IPS-20b (cell line): Measurements from ENCODE around the gene ZC3H4.
"Not testable (repeated sequence)": the region's sequence is repeated elsewhere in the genome, so short reads cannot be mapped to it uniquely, and the experiment has no call there.

Experiments
- H3K27ac ChIP-seq: one replicate; pipeline ENCODE4 v1.5.1; 2013; ENCODE audit warnings: low read length
- H3K27me3 ChIP-seq: 2 replicates; pipeline ENCODE4 v1.6.1; 2013; ENCODE audit warnings: mild to moderate bottlenecking, low read length, inconsistent platforms; ENCODE audit not compliant: insufficient read depth
- H3K36me3 ChIP-seq: 2 replicates; pipeline ENCODE4 v1.6.1; 2013; ENCODE audit warnings: low read depth, mild to moderate bottlenecking, inconsistent platforms, low read length, moderate library complexity; ENCODE audit not compliant: insufficient read depth
- H3K4me1 ChIP-seq: 2 replicates; pipeline ENCODE4 v1.6.1; 2013; ENCODE audit warnings: mild to moderate bottlenecking, control low read depth, inconsistent platforms, low read length, moderate library complexity; ENCODE audit not compliant: insufficient read depth
- H3K4me3 ChIP-seq: 2 replicates; pipeline ENCODE4 v1.5.1; 2013; ENCODE audit warnings: mild to moderate bottlenecking, low read length, inconsistent platforms
- H3K9ac ChIP-seq: 2 replicates; pipeline ENCODE4 v1.6.1; 2013; ENCODE audit warnings: low read depth, mild to moderate bottlenecking, inconsistent platforms, low read length, moderate library complexity
- H3K9me3 ChIP-seq: 2 replicates; pipeline ENCODE4 v1.6.1; 2013; ENCODE audit warnings: mild to moderate bottlenecking, low read depth, low read length, inconsistent platforms; ENCODE audit not compliant: insufficient read depth

Gene ZC3H4

DNA sequence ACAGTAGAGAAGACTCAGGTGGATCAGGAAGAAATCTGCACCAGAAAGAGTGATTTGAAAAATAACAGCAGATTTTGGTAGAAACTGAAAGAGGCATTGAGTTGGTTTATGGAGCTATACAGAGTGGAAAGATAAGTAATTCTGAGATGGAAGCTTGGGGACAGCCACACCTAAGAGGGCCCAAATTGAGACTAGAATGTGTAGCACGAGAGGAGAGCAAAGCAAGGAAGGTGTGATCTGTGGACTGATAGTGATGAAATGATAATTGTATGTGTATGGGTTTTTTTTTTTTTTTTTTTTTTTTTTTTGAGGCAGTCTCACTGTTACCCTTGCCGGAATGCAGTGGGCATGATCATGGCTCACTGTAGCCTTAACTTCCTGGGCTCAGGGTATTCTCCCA, 33.3 kb upstream of the ZC3H4 start:
- H3K9me3 ChIP-seq = no peaks in the 10 kb centered on the region
- H3K9ac ChIP-seq = no peak overlapping the region
- H3K36me3 ChIP-seq = peaks cover 92% of the 10 kb centered on the region
- no peak overlapping the region for H3K4me3 ChIP-seq
- H3K4me1 ChIP-seq = no peaks in the 10 kb centered on the region
- no peaks in the 10 kb centered on the region for H3K27me3 ChIP-seq
- H3K27ac ChIP-seq = no peak overlapping the region

DNA sequence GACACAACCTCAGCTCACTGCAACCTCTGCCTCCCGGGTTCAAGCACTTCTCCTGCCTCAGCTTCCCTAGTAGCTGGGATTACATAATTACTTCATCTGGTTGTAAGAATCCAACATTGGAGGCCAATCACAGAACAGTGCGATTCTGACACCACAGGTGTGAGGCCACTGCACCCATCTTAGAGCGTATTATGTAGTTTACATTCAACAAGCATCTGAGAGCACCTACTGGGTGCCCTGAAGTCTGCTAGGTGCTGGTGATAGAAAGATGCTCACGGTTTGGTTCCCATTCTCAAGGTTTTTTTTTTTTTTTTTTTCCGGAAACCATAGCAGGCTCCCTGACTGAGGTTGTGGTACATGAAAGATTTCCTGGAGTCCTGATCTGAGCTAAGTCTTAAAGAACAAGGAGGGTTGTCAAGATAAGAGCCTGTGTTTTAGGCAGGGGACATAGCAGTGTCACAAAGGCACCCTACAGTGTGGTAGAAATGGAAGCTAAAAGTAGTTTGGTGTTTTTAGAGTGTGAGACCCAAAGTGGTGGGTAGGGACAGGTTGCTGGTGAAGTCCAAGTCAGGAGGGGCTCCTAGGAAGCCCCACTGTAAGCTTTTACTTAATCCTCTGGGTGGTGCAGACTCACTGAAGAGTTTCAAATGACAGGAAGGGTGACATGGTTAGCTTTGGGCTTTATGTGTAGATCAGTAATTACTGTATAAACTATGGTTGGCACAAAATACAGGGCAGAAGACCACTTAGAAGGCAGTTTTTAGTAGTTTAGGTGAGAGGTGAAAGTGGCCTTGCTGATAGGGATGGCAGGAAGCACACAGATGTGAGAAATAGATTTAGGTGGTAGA, 32.3 kb upstream of the ZC3H4 start:
- Histone ChIP-seq H3K27ac (no peak overlapping the region), H3K4me1 (no peaks in the 10 kb centered on the region), H3K4me3 (no peak overlapping the region), H3K36me3 (peaks cover 82% of the 10 kb centered on the region), H3K27me3 (no peaks in the 10 kb centered on the region), H3K9me3 (no peaks in the 10 kb centered on the region), H3K9ac (no peak overlapping the region)

GRCh38 chr19:47144630-47145029, 31.1 kb upstream of the ZC3H4 start:
- H3K9me3 ChIP-seq = no peaks in the 10 kb centered on the region
- H3K4me3 ChIP-seq = no peak overlapping the region
- no peaks in the 10 kb centered on the region for H3K4me1 ChIP-seq
- peaks cover 70% of the 10 kb centered on the region for H3K36me3 ChIP-seq
- no peak overlapping the region for H3K9ac ChIP-seq
- H3K27ac ChIP-seq = no peak overlapping the region
- H3K27me3 ChIP-seq = no peaks in the 10 kb centered on the region

DNA sequence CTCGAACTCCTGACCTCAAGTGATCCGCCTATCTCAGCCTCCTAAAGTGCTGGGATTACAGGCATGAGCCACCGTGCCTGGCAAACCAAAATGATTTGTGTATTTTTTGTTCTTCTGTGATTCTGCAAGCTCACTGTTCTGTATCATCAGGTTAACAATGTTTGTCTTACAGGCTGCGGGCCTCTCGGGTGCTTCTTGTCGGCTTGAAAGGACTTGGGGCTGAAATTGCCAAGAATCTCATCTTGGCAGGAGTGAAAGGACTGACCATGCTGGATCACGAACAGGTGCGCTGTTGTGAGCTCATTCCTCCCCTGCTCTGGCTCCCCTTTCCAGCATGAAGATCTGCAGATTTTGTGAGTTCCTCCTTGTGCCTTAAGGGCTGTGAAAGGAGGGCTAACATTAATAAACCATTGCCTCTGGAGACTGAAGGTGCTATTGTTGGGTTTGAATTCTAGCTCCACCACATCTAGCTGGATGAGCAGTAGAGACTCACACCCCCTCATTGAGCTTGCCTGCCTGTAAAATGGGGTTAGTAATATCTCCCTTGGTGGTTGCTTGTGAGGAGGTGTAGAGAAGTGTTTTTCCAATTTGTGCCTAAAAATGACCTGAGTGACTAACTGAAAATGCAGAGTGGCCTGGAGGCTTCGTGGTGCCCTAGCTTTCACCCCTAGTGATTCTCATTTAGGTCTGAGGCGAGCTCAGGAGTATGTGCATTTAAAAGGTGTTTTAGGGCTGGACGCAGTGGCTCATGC, 29.9 kb upstream of the ZC3H4 start:
- H3K27me3 ChIP-seq = no peaks in the 10 kb centered on the region
- no peak overlapping the region for H3K9ac ChIP-seq
- peaks cover 66% of the 10 kb centered on the region for H3K36me3 ChIP-seq
- no peaks in the 10 kb centered on the region for H3K9me3 ChIP-seq
- H3K4me3 ChIP-seq = no peak overlapping the region
- no peaks in the 10 kb centered on the region for H3K4me1 ChIP-seq
- H3K27ac ChIP-seq = no peak overlapping the region

DNA sequence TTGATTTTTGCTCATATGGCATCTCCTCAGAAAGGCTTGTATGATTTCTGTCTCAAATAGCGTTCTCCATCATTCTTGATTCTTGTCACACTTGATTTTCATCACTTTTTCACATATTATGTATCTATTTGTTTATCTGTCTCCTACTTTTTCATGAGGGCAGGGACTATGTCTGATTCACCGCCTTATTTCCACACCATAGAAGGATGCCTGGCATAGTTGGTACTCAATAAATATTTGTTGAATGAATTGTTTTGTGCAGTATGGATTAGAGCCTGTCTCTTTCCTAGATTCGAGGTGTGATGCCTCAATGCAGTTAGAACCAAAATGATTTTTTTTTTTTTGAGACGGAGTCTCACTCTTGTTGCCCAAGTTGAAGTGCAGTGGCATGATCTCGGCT, 29.2 kb upstream of the ZC3H4 start:
- H3K9ac ChIP-seq = no peak overlapping the region
- H3K36me3 ChIP-seq = peaks cover 61% of the 10 kb centered on the region

GRCh38 chr19:47141695-47142094, 28.1 kb upstream of the ZC3H4 start:
- H3K27me3 ChIP-seq = no peaks in the 10 kb centered on the region
- no peaks in the 10 kb centered on the region for H3K9me3 ChIP-seq
- no peak overlapping the region for H3K9ac ChIP-seq
- H3K4me3 ChIP-seq = no peak overlapping the region
- no peaks in the 10 kb centered on the region for H3K4me1 ChIP-seq
- peaks cover 54% of the 10 kb centered on the region for H3K36me3 ChIP-seq
- no peak overlapping the region for H3K27ac ChIP-seq

More for the DNA sequence above, 29.2 kb upstream of the ZC3H4 start:
- Histone ChIP-seq H3K9me3 (no peaks in the 10 kb centered on the region), H3K27ac (no peak overlapping the region), H3K4me3 (no peak overlapping the region), H3K4me1 (no peaks in the 10 kb centered on the region), H3K27me3 (no peaks in the 10 kb centered on the region)

GRCh38 chr19:47141252-47141651, 27.7 kb upstream of the ZC3H4 start:
- H3K27me3 ChIP-seq, H3K4me1 ChIP-seq, H3K9ac ChIP-seq, H3K9me3 ChIP-seq, H3K27ac ChIP-seq, H3K4me3 ChIP-seq: not testable (repeated sequence)
- H3K36me3 ChIP-seq = peaks cover 50% of the 10 kb centered on the region

GRCh38 chr19:47135156-47135555, 21.6 kb upstream of the ZC3H4 start:
- no peak overlapping the region for H3K27ac ChIP-seq
- no peak overlapping the region for H3K4me3 ChIP-seq
- H3K27me3 ChIP-seq = no peaks in the 10 kb centered on the region
- 0 out of 2 replicates have a peak overlapping the region, but pooled peaks have one; percentile 39 for H3K9ac ChIP-seq
- H3K36me3 ChIP-seq = peaks cover 42% of the 10 kb centered on the region
- H3K4me1 ChIP-seq = peaks cover 11% of the 10 kb centered on the region; the same call in 1 of the 2 replicates
- H3K9me3 ChIP-seq = no peaks in the 10 kb centered on the region

- no peak overlapping the region for H3K9ac ChIP-seq
- peak overlapping the region; percentile 1 for H3K4me3 ChIP-seq
- no peaks in the 10 kb centered on the region for H3K9me3 ChIP-seq
- peaks cover 42% of the 10 kb centered on the region for H3K36me3 ChIP-seq
- peaks cover 11% of the 10 kb centered on the region; the same call in 1 of the 2 replicates for H3K4me1 ChIP-seq
- no peak overlapping the region for H3K27ac ChIP-seq
- H3K27me3 ChIP-seq = no peaks in the 10 kb centered on the region
Measured at GRCh38 chr19:47134545-47134944, 21.0 kb upstream of the ZC3H4 start.

GRCh38 chr19:47133021-47133471, 19.5 kb upstream of the ZC3H4 start:
- H3K4me3 ChIP-seq = peak overlapping the region; percentile 95; the same call in 1 of the 2 replicates
- peaks cover 11% of the 10 kb centered on the region; the same call in 1 of the 2 replicates for H3K4me1 ChIP-seq
- H3K27ac ChIP-seq = peak overlapping the region; percentile 48
- H3K9me3 ChIP-seq = no peaks in the 10 kb centered on the region
- H3K9ac ChIP-seq = peak overlapping the region; percentile 34; the same call in 1 of the 2 replicates
- H3K27me3 ChIP-seq = no peaks in the 10 kb centered on the region
- H3K36me3 ChIP-seq = peaks cover 33% of the 10 kb centered on the region

DNA sequence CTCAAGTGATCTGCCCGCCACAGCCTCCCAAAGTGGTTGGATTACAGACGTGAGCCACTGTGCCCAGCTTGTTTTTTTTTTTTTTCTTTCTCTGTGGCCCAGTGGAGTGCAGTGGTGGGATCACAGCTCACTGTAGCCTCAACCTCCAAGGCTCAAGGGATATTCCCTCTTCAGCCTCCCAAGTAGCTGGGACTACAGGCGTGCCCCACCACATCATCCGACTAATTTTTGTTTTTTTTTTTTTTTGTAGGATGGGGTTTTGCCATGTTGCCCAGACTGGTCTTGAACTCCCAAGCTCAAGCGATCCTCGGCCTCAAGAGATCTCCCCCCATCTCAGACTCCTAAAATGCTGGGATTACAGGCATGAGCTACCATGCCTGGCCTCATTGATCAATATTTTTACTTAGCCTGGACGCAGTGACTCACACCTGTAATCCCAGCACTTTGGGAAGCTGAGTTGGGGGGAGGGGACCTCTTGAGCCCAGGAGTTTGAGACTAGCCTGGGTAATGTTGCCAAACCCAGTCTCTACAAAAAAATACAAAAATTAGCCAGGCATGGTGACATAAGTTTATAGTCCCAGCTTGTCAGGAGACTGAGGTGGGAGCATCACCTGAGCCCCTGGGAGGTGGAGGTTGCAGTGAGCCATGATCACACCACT, 18.7 kb upstream of the ZC3H4 start:
- peak overlapping the region; percentile 95 for H3K4me3 ChIP-seq
- H3K4me1 ChIP-seq = peaks cover 11% of the 10 kb centered on the region; the same call in 1 of the 2 replicates
- H3K36me3 ChIP-seq = peaks cover 33% of the 10 kb centered on the region
- no peaks in the 10 kb centered on the region for H3K27me3 ChIP-seq
- H3K9me3 ChIP-seq = no peaks in the 10 kb centered on the region
- H3K9ac ChIP-seq = peak overlapping the region; percentile 98; the same call in 1 of the 2 replicates
- peak overlapping the region; percentile 48 for H3K27ac ChIP-seq
